Panc1 (cell line): ENCODE data around the gene ID1.

Experiments
- CTCF ChIP-seq: fragments of 450-650 bp; IDR thresholded peaks from 2 replicates; pipeline ENCODE4 v1.5.1; 2017; ENCODE audit warnings: mild to moderate bottlenecking
- REST ChIP-seq, 2 experiments: IDR thresholded peaks; 2 replicates each; pipeline ENCODE4 v1.6.1; 2011 to 2012; ENCODE audit warnings: low read depth in 2 of 2, control low read depth in 1 of 2, low read length in 1 of 2, mild to moderate bottlenecking in 1 of 2, moderate library complexity in 1 of 2; ENCODE audit not compliant: insufficient read depth in 1 of 2

GRCh38 chr20:31568773-31569162 is 36.3 kb upstream of the ID1 start:
- TF ChIP-seq CTCF (no peak), REST (IDR thresholded peaks at IDR 0.05; ENCODE audit: insufficient read depth in 1 of 2, low read depth in 2 of 2, low read length in 1 of 2) (no peak)
